GM21717 (cell line): Measurements from ENCODE around the gene PRR36.
"Not testable (repeated sequence)": the region's sequence is repeated elsewhere in the genome, so short reads cannot be mapped to it uniquely, and the experiment has no call there.

Source experiments
- ATAC-seq: cut with Tn5 transposase; IDR thresholded peaks from one replicate; pipeline ENCODE4 v1.9.1; 2021; ENCODE audit warnings: mild to moderate bottlenecking, moderate library complexity; ENCODE audit not compliant: unreplicated experiment

PRR36 gene

DNA sequence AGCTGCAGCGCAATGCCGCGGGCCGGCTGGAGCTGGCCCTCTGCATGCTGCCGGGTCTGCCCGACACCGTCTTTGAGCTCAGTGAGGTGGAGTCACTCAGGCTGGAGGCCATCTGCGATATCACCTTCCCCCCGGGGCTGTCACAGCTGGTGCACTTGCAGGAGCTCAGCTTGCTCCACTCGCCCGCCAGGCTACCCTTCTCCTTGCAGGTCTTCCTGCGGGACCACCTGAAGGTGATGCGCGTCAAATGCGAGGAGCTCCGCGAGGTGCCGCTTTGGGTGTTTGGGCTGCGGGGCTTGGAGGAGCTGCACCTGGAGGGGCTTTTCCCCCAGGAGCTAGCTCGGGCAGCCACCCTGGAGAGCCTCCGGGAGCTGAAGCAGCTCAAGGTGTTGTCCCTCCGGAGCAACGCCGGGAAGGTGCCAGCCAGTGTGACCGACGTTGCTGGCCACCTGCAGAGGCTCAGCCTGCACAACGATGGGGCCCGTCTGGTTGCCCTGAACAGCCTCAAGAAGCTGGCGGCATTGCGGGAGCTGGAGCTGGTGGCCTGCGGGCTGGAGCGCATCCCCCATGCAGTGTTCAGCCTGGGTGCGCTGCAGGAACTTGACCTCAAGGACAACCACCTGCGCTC lies 25.7 kb upstream of the PRR36 start:
- no peak for ATAC-seq

- no peak for ATAC-seq
Observed at GRCh38 chr19:7898967-7899366, 24.8 kb upstream of the PRR36 start.

DNA sequence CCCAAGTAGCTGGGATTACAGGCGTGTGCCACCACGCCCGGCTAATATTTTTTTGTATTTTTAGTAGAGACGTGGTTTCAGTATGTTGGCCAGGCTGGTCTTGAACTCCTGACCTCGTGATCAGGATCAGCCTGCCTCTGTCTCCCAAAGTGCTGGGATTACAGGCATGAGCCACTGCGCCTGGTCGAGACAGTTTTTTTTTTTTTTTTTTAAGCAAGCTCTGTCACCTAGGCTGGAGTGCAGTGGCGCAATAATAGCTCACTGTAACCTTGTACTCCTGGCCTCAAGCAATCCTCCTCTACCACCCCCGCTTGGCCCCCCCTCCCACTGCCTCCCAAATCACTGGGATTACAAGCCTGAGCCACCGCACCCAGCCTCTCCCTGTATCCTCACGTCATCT lies 23.1 kb upstream of the PRR36 start:
- no peak for ATAC-seq

- no peak for ATAC-seq
Observed at GRCh38 chr19:7895565-7895964, 21.4 kb upstream of the PRR36 start.

DNA sequence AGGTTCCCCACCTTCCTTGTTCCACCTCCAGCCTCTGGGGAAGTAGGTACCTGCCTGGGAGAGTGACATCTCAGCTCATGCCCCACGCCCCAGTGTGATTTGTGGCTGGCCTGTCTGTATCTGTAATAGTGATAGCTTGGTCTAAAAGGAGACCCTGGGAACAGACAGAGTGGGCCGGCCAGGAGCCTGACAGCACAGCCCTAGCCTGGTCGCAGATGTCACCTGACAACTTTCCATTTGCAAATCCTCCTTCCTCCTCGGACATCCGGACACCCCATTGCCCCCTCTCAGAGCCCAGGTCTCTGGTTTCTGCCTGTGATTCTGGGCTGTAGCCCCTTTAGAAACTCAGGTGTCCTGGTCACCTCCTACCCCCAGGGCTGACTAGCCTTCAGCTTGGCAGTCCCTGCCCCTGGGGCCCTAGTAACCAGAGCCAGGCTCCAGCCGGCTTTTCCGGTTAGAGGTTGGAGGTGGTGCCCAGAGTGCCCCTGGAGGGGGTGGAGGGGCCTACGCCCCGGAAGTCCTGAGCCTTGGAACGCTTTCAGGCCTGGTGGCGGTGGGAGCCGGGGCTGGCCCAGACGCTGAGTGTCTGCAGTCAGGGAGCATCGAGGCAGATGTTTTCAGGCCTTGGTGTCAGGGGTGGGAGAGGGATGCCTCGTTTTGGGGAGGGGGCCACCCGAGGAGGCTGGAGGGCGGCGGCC lies 20.6 kb upstream of the PRR36 start:
- no peak for ATAC-seq

GRCh38 chr19:7893362-7894101 lies 19.3 kb upstream of the PRR36 start:
- ATAC-seq = not testable (repeated sequence)

GRCh38 chr19:7888826-7889217 lies 14.6 kb upstream of the PRR36 start:
- ATAC-seq = no peak

- no peak for ATAC-seq
Observed at GRCh38 chr19:7888145-7888825, 14.1 kb upstream of the PRR36 start, which contains the start of gene LRRC8E. LRRC8E (plus strand) TSS chr19:7888510; CDS start chr19:7895604, 7,094 bp downstream.

GRCh38 chr19:7887408-7888144 lies 13.4 kb upstream of the PRR36 start:
- no peak for ATAC-seq

DNA sequence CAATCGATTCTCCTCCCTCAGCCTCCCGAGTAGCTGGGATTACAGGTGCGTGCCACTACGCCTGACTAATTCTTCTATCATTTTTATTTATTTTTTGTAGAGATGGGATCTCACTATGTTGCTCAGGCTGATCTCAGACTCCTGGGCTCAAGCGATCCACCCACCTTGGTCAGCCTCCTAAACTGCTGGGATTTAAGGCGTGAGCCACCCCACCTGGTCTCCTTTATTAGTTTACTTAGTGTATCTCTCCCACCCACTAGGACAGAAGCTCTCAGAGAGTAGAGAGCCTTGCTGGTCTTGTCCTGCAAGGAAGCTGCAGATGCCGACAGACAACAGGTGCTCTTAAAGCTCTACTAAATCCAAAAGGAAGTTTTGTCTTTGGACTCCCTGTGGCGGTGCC lies 11.6 kb upstream of the PRR36 start:
- ATAC-seq = no peak

- no peak for ATAC-seq
Observed at GRCh38 chr19:7883796-7884570, 9.8 kb upstream of the PRR36 start.

- no peak for ATAC-seq
Observed at GRCh38 chr19:7883105-7883504, 8.9 kb upstream of the PRR36 start.

DNA sequence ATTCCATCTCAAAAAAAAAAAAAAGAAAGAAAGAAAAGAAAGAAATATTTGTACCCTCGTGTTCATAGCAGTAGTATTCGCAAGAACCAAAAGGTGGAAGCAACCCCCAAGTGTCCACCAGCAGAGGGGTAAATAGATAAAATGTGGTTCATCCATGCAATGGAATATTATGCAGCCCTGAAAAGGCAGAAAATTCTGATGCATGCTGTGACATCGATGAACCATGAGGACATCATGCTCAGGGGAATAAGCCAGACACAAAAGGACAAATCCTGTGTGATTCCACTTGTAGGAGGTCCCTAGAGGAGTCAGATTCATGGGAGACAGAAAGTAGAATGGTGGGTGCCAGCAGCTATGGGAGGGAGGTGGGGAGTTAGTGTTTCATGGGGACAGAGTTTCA lies 7.7 kb upstream of the PRR36 start:
- no peak for ATAC-seq

DNA sequence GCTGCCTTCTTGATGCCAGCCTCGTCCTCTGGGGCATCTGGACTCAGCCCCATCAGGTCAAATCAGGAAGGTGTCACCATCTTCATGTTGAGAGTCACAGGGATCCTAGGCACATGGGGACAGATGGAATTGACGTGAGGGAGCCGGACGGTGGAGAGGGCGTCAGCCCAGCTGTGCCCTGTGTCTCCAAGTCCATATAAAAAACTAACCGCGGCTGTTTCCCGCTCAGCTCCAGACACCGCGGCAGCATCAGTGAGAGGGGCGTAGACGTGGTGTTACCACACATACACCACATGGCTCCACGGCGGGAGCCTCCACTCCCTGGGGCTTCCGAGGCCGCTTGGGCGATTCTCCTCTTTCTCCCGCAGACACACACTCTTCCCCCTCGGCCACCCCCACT lies 5.6 kb upstream of the PRR36 start:
- no peak for ATAC-seq

GRCh38 chr19:7879111-7879807 lies 5.1 kb upstream of the PRR36 start:
- no peak for ATAC-seq

- ATAC-seq = no peak
Observed at GRCh38 chr19:7877249-7877836, 3.2 kb upstream of the PRR36 start.

GRCh38 chr19:7874897-7875273 lies 695 bp upstream of the PRR36 start:
- no peak for ATAC-seq

DNA sequence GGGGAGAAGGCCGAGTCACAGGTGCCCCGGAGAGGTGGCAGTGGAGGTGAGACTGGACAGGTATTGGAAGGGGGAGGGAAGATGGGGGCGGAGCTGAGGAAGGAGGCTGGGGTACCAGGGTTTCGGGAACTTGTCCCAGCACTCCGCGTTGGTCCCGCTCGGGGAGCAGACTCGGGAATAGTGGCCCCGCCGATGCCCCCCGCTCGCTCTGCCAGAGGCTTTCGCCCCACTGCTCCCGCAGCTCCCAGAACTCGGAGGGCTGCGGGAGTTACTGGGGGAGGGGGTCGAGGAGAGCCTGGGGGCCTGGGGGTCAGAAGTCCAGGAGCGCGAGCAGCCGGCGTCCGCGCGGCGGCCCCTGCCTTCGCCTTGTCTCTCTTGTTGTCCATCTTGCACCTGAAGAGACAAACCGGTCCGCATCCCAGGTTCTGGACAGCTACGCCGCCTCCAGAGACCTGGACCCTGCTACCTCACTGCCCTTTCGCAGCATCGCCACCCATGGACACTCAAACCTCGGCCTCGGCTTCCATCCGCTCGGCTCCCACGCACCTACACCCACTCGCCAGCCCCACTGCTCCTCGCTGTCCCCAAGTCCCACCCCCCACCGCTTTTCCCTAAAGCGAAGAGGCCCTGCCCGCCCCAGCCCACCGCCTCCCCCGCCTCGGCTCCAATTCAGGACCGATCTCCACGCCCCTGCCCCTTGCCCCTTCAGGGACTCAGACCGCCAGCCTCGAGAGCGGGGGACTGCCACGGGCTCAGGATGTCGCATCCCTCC lies 700 bp downstream of the PRR36 start:
- no peak for ATAC-seq
